Measurements from ENCODE around the gene FGF1.
"Not testable (repeated sequence)": the region's sequence is repeated elsewhere in the genome, so short reads cannot be mapped to it uniquely, and the experiment has no call there.

Gene FGF1

DNA sequence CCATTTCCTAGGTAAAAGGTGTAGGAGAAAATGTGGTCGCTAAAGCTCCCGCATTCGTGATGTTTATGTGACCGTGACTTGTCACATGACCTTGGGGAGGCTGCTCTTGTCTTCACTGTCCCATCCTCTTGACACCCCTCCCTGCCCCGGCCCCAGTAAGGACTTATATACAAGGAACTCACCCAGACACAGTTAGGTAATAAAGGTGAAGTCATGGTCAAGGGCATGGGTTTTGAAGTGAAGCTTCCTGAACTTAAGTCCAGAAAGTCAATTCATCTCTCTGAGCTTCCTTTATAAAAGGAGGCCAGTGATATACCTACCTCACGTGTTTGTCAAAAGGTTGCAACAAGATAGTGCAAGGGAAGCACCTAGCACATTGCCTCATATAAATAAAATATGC is 17.6 kb downstream of the FGF1 start:
- DNase-seq, result no peak

DNA sequence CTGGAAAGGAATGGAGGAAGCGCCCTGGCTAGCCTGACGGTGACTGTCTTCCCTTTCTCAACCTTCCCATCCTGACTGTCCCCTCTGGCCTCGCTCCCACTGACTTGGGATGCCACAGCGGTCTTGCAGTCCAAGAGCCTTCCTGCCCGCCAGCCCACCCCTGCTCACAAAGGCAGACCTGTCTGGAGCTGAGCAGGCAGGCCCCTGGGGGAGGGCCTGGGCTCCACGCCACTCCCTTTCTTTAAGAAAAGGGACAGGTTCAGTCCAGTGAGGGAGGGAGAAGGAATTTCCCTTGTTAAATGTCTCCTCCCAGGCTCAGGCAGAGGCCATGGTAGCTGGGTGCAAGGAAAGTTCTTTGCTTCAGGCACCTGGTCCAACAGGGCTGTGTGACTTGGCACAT is 18.1 kb downstream of the FGF1 start:
- no peak for DNase-seq

DNA sequence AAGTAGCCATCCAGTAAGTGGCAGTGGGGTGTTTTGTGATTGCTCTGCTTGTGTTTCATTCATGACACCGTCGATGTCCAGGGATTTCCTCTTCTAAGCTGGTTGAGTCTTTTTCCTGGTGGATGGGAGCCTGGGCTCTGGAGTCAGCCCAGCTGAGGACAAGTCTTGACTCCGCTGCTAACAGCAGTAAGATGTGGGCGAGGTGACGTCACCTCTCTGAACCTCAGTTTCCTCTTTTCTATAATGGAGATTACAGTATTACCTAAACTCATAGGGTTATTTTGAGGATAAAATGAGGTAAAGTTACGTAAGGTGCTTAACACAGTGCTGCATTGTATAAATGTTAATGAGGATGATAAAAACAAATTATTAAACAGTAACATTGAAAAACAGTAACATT is 21.3 kb downstream of the FGF1 start:
- no peak for DNase-seq

DNA sequence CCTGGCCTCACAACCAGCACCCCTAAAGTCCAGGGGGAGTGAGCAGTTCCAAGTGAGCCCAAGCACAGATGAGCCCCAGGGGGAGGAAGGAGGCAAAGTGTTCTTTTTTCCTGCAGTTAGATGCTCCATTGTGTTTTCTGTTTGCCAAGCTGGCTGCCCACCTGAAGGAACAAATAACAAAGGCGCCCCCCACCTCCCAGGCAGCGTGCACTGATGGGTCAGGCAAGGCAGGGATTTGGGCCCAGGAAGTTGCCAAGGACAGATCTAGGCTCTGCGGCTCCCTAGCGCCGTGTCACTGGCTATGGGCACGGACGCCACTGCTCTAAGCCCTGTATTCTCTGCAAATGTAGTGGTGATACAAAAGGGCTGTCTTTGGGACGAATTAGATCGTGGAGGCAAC is 21.8 kb downstream of the FGF1 start:
- DNase-seq, result no peak

DNA sequence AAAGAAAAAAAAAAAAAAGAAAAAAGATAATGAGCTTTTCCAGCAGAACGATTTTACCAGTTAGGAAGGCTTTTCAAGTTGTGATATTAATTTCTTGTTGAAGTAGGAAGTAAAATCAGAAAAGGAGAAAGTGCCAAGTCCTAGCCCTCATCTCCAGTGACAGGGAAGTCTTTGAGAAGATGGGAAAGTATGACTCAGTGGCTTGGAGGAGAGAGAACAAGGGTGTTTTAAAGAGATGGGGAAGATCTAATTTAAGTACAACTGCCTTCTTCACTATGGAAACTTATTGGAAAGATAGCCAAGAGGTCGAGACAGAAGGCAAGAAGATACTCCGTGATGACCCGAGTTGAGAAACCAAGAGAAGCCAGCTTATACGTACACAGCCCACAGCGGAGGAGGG is 22.6 kb downstream of the FGF1 start:
- no peak for DNase-seq

DNA sequence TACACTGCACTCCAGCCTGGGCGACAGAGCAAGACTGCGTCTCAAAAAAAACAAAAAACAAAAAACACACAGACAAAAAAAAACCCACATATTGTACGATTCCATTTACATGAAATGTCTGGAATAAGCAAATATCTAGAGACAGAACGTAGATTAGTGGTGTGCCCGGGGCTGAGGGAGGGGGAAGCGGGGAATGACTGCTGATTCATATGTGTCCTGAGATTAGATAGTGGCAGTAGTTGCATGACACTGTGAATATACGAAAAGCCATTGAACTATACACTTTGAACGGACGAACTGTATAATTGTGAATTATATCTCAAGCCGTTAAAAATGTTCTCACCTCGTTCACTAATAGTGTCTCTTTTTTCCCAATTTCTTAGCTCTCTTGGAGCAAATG is 23.9 kb downstream of the FGF1 start:
- no peak for DNase-seq

DNA sequence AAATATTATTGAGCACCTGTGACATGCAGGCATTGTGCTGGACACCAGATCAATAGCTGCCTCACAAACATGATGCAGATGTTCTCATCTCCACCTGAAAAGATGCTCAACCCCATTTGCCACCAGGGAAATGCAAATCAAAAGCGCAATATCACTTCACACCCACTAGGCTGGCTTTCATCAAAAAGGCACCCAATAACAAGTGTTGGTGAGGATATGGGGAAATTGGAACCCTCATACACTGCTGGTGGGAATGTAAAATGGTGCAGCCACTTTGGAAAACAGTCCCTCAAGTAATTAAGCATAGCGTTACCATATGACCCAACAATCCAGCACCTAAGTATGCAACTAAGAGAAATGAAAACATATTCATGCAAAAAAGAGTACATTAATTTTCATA is 24.7 kb downstream of the FGF1 start:
- DNase-seq, result no peak

DNA sequence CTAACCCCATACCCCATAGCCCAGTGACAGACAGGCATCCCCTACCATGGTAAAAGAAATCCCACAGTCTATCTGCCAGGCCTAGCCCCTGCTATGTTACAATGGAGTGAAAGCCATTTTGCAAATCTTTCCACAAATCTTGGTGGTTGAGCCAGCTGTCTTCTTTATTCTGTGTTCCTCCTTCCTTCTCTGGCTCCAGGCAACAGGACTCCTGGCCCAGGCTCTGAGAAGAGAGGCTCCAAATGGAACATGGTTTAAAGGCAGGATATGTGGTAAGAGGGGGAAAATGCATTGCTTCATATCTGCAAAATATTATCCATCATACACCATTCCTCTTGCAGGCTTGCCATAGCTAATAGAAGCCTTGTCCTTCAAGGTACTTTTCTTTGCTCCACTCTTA is 25.2 kb downstream of the FGF1 start:
- no peak for DNase-seq

DNA sequence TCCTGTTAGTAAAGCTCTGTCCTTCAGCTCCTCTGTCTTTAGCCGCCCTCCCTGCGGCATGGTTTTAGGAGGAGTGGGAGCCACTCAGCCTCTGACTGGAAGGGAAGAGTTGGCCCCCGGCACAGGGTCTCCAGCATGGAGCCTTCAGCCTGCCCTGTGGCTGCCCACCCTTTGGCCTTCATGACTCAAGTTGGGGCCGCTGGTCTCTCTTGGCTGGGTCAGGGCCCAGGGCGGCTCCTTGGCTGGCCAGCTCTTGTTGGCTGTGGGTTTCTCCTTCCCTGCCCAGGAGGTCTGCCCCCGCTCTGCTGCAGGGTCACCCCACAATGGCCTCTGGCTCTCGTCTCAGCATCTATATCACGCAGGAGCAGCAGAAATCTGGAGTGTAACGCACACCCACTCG is 25.7 kb downstream of the FGF1 start:
- DNase-seq, result no peak

DNA sequence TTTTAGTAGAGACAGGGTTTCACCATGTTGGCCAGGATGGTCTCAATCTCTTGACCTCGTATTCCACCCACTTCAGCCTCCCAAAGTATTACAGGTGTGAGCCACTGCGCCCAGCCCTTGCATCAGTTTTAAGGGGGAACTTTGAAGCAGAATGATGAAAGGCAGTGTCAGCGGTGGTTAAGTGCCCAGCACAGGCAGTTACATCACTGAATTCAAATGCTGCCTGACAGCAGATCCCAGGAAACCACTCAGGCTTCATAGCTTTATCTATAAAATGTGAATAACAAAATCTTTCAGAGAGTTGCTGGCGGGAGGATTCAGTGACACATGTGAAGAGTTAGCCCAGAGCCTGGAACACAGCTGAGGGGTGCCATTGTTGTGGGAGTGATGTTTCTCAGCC is 26.5 kb downstream of the FGF1 start:
- DNase-seq, result no peak

DNA sequence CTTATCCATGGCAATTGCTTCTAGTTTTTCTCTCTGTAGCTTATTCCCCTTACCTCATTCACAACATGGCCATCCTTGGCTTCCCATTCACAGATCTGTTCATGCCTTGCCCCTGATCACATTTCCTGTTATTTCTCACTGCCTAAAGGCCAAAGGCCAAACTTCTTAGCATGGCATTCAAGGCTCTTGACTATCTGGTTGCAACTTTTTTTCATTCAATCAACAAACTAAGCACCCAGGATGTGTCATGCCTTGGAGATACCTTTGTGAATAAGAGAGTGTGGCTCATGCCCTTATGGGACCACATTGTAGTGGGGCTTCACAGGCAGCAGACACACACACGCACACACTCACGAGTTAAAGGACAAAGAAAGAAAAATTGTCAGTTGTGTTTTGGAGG is 27.6 kb downstream of the FGF1 start:
- DNase-seq, result no peak

DNA sequence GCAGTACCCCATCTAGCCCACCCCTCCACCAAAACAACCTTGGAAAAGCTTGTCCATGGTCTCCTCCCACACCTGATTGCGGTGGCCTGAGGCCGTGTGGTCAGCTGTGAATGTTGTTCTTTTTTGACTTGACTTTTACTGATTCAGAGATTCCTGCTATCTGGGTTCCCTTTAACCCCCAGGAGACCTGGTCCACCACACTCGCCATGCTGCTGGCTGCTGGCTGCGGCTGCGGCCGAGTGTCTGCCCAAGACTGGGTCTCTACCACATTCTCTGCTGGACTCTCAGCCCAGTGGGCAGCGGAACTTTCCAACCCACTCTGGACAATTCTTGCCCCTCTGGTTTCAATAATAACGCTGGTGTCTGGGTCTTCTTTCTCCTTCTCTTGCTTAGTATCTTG is 28.4 kb downstream of the FGF1 start:
- DNase-seq, result no peak

DNA sequence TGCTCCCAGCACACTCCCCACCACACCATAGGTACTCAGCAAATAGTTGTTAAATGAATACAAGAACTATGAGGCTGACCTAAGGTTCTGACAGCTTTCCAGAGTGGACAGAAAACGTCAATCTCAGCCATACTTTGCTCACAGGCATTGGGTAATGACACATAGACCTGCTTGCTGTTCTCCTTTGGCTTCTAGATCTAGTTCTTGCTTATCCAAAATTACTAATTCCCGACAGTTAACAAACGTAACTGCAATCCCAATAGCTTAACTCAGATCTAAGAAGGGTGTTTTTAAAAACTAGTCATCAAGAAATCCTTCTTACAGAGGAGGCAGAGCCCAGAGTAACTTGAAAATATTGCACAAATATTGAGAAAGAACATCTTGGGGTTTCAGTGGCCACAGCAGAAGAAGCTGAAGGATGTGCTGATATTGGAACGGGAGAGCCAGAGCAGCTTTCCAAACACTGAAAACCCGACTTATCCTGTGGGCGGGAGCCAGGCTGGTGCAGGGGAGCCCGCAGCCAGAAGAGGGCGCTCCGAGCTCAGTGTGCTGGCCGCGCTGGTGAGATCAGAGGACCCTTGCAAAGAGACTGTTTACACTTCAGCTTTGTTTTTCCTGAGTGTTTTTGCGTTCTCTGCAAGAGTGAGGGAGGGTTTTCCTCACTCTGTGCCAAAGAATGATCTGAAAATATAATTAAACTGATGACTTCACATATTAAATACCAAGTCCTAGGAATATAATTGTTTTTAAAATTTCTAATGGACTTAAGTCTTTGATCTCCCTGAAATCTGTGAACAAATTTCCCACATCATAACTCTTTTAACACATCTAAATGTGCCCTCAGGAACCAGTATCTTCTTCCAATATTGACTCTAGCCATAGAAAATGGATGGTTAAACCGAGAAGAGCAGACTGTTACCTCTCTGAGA is 30.3 kb downstream of the FGF1 start:
- DNase-seq, result peak; percentile 21 to 47

DNA sequence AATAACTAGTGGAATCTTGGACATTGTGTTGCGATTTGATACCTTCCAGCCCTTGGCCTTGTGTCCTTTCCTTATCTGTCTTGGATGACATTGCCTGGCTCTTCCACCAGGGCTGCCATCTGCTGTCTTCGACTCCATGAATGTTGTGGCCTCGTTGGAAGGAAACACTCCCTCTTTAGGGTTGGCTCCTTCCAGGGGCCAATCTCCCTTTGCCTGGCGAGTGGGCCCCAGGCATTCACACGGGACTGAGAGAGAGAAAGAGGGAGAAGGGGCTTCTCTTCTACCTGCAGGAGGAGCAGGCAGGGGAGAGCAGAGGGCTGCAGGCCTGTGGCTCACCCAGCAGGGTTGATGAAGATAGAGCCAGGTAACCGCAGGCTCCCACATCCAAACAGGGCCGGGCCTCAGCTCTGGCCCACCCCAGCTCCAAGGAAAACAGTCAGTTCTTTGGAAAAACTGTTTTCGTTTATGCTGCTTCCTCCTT is 31.3 kb downstream of the FGF1 start:
- DNase-seq, result no peak

DNA sequence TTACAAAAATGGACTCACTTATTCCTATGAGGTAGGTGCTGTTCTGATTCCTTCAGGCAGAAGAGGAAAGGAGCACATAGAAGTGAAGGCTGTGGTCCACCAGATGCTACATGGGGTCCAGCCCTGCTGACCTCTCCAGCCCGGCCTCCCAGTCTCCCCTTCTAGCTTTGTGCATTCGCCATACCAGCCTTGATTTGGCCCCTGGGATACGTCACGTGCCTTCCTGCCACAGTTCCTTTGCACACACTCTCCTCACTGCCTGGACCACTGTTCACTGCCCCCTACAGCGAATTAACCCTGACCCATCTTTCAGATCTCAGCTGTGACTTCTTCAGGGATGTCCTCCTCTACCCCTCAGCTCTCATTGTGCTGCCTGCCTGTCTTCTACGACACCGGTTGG is 32.6 kb downstream of the FGF1 start:
- DNase-seq, result no peak

DNA sequence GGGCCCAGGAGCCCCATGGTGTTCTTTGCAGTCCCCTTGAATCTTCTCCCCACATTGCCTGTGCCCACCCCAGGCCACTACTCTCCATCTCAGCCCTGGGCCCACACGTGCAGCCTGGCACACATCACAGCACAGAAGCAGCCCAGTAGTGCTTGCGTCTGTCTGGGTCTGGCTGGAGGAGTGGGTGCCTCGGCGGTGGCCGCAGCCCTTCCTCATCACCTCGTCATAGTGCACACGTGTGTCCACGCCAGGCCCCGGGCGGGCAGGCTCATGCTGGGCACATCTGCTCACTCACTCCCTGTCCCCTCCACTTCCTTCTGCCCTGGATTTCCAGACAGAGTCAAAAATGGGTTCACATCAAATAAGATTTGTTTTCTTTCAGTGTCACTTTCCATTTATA is 33.3 kb downstream of the FGF1 start:
- DNase-seq, result no peak

DNA sequence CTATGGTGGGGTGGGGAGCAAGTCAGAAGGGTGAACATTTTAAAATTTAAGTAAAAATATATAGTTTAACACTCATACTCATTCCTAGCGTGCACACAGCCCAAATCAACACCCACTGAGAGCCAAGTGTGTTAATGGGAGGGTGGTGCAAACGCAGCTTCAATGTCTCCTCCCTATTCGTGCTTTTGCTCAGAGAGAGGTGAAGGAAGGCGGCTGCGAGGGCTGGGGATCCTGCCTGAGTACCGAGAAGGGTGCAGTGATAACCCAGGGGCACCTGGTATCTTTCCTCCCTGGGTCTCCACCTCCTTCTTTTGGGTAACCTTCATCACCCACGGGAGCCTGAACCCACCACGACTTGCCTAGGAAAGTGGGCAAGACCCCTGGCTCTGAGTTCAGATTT is 35.0 kb downstream of the FGF1 start:
- DNase-seq, result no peak

DNA sequence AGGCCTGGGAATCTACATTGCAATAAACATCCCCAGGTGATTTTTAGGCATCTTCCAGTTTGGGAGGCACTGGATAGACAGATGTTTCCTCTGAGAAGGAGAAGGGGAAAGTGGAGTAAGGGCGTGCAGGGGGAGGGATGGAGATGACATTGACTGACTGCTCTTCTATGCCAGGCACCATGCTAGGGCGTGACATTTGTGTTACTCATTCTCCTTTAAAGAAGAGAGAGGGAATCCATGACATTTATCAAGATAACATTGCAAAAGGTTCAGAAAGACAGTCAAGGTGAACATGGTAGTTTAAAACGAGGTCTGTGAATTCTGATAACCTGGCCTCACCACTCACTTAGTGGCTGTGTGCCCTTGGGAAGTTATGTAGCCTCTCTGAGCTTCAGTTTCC is 35.8 kb downstream of the FGF1 start:
- DNase-seq, result no peak

DNA sequence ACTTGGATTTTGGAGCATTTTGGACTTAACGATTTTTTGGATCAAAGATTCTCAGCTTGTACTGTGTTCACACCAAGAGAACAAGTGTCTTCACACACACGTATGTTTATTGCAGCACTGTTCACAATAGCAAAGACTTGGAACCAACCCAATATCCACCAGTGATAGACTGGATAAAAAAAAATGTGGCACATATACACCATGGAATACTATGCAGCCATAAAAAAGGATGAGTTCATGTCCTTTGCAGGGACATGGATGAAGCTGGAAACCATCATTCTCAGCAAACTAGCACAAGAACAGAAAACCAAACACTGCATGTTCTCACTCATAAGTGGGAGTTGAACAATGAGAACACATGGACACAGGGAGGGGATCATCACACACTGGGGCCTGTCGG is 37.8 kb downstream of the FGF1 start:
- DNase-seq, result not testable (repeated sequence)

DNA sequence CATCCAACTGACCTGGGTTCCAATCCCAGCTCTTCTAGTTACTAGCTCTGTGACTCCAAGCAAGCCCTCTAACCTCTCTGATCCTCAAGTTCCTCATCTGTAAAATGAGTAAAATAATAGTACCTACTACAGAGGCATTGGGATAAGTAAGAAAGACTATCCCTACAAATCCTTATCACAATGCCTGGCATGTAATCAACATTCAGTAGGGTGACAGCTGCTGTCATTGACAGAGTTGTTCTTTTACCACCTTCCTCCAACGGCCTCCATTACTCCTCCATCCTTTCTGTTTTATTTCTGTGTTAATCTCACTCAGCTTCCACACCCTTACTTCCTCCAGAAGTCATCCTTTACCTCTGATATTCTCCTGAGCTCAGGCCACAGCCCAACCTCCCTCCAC is 40.4 kb downstream of the FGF1 start:
- no peak for DNase-seq

DNA sequence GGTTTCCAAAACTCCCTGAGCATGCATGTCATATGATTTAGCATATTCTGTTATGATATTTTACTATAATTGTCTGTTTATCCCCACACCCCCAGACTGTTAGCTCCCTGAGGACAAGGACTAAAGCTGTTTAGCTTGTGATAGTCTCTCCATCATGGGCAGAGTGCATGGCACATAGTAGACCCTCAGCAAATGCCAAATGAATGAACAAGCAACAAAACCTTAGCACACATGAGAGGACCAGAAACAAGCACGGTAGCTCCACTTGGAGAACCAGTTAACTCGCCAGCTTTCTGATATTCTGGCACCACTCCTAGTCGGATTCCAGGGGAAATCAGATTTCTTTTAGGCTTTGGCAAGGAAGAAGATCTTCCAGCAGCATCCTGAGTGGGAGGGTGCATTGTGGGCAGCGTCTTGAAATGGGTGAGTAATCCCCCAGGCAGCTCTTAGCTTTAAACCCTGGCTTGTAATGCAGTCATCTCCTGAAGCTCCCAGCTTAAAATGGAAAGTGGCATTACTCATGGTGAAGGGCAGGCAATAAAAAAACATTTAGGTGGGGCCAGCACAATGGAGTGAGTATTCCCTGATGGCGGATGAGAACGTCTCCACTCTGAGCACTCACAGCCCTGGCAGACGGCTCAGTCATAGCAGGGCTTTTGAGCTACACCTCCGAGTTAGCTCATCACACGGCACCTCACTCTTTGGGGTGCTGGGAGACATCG is 41.1 kb downstream of the FGF1 start:
- no peak for DNase-seq

DNA sequence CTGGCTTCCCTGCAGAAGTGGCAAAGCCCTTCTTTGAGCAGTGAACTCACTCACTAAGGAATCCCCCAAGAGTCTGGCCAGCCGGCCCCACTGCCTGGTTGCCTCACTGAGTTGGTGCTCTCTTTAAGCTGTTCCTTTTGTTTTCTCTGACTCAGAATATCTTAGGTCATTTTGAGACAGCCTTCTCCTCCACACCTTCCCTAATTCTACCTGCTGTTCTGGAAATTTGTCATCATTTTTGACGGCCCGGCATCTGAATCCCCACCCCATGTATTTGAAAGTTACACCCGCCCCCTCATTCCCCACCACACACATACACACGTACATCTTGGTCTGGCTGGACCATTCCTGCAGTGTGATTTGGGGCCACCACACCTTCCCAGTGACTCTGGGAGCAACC is 41.8 kb downstream of the FGF1 start:
- no peak for DNase-seq

DNA sequence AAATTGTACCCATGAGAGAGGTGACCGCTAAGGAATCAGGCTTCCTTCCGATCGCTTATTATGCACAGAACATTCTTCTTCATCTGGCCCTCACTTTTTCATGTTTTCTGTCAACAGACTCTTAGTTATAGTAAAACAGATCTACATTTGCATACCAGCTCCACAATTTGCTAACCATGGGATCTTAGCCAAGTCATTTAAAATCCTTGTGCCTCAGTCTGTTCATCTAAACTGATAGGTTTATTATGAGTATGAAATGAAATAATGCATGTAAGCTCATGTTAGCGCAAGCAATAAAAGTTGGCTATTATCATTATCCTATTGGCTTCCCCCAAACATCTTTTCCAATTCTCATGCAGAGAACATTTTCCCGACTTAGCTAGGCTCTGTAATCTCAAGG is 42.3 kb downstream of the FGF1 start:
- DNase-seq, result no peak

DNA sequence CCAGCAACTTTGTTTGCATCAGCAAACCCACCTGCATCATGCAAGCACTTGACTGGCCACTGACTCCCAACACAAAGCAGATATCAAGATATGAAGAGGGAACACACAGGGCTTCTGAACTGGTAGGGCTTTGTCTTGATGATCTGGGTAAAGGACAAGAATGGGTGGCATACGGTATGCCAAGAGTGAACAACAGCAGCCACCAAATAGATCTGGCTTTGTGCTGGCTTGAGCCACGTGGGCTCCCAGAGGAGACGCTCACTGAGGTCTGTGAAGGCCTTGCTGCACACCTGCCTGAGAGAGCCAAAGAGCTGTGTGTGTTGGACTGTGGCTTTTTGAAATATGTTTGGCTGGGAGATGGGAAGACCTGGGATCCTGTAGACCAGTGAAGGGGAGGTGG is 43.5 kb downstream of the FGF1 start:
- DNase-seq, result no peak
